Caco-2 (cell line): Measurements from ENCODE around the gene HPN. TPM values are rescaled to one million over a fixed set of nuclear protein-coding genes. Genes with fewer than 3 reads are reported as not detected.

Experiments
- BruUV-seq: library from RNA; stranded (reverse); fragments of 400-500 nt; replicated peaks from 2 replicates; lab custom pipeline; 2021; lab: Mats Ljungman, UMichigan
- CTCF ChIA-PET: fragments of 300-600 bp; sonication (Branson Sonifier 250); formaldehyde crosslinking; loops from one replicate; lab custom pipeline; 2022; ENCODE audit warnings: antibody characterized with exemption; lab: Charles Lee
- POLR2A ChIA-PET: fragments of 300-600 bp; sonication (Branson Sonifier 250); formaldehyde crosslinking; loops from one replicate; lab custom pipeline; 2022; ENCODE audit warnings: antibody characterized with exemption; lab: Charles Lee
- DNase-seq, 2 experiments: peaks; one replicate each; pipeline versions ENCODE4 v3.0.0 to v3.0.0-alpha.2; 2020 to 2022
- H3K27me3 ChIP-seq: replicated peaks from 2 replicates; pipeline ENCODE4 v1.6.0; 2011; ENCODE audit warnings: low read length; ENCODE audit not compliant: control insufficient read depth, insufficient read depth
- H3K36me3 ChIP-seq: 2 replicates; pipeline ENCODE4 v1.5.1; 2011; ENCODE audit warnings: low read length; ENCODE audit not compliant: control insufficient read depth, insufficient read depth
- H3K4me1 ChIP-seq: fragments of 250-450 bp; sonication (Bioruptor Pico); 2 replicates; pipeline ENCODE4 v1.5.1; 2020; ENCODE audit warnings: mild to moderate bottlenecking
- H3K4me3 ChIP-seq: 2 replicates; pipeline ENCODE4 v1.5.1; 2011; ENCODE audit warnings: low read depth, mild to moderate bottlenecking, control low read depth, low read length
- H3K9me3 ChIP-seq: fragments of 250-450 bp; sonication (Bioruptor Pico); 2 replicates; pipeline ENCODE4 v1.5.1; 2020; ENCODE audit warnings: mild to moderate bottlenecking, moderate library complexity
- H3K27ac Mint-ChIP-seq: one replicate; pipeline ENCODE4 v1.8.0; 2022; ENCODE audit warnings: mixed read lengths; ENCODE audit not compliant: unreplicated experiment
- H3K27me3 Mint-ChIP-seq: one replicate; pipeline ENCODE4 v1.8.0; 2022; ENCODE audit warnings: mixed read lengths; ENCODE audit not compliant: insufficient read depth, unreplicated experiment
- H3K36me3 Mint-ChIP-seq: one replicate; pipeline ENCODE4 v1.8.0; 2022; ENCODE audit warnings: mild to moderate bottlenecking, mixed read lengths; ENCODE audit not compliant: insufficient read depth, unreplicated experiment
- H3K4me1 Mint-ChIP-seq: one replicate; pipeline ENCODE4 v1.8.0; 2022; ENCODE audit warnings: low read depth, mixed read lengths; ENCODE audit not compliant: unreplicated experiment
- H3K4me3 Mint-ChIP-seq: one replicate; pipeline ENCODE4 v1.8.0; 2022; ENCODE audit warnings: mild to moderate bottlenecking, moderate library complexity, mixed read lengths; ENCODE audit not compliant: unreplicated experiment
- H3K9me3 Mint-ChIP-seq: one replicate; pipeline ENCODE4 v1.8.0; 2022; ENCODE audit warnings: mixed read lengths; ENCODE audit not compliant: unreplicated experiment
- CTCF ChIP-seq, 2 experiments: fragments of 200-600 bp in 1 of 2; IDR thresholded peaks; 1 replicate in 1 of 2; 2 replicates in 1 of 2; pipeline versions ENCODE4 v1.5.1 to v1.8.0; 2011 to 2022; ENCODE audit warnings: antibody characterized with exemption in 1 of 2, control low read depth in 1 of 2, inconsistent platforms in 1 of 2, low read depth in 1 of 2, low read length in 1 of 2, mild to moderate bottlenecking in 1 of 2, moderate library complexity in 1 of 2; ENCODE audit not compliant: insufficient read depth in 1 of 2, severe bottlenecking in 1 of 2, unreplicated experiment in 1 of 2
- intact Hi-C: fragments of 100-400 bp; cut with micrococcal nuclease; formaldehyde crosslinking; loops from one replicate; pipeline ENCODE4 v1.10.0; 2022; ENCODE audit not compliant: unreplicated experiment
- total RNA-seq: library from RNA; stranded (reverse); gene quantifications from 2 replicates; pipeline ENCODE4 v1.2.3, GENCODE V29; 2022

The HPN gene
- total RNA-seq, 1 experiment from 2014 or later = 20.8 TPM

DNA sequence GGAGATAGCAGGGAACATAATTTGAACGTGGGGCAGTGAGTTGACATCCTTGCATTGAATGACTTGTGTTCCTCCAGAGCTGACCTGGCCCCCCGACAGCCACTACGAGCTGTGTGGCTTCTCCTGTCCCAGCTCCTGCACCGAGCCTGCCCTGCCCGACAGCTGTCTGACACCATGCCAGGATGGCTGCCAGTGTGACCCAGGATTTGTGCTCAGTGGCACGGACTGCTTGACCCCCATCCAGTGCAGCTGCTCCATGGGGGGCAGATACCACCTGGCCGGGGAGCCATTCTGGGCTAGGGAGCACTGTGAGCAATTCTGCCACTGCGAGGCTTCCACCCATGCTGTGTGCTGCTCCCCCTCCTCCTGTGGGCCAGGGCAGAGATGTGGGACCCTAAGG lies 44.9 kb downstream of the HPN start:
- TF ChIP-seq CTCF (IDR thresholded peaks at IDR 0.05; ENCODE audit: insufficient read depth in 1 of 2, low read depth in 1 of 2, low read length in 1 of 2, severe bottlenecking in 1 of 2, unreplicated experiment in 1 of 2) = no peak
- no peak overlapping the region for H3K4me3 Mint-ChIP-seq
- peaks cover 14% of the 10 kb centered on the region; the same call in 1 of the 2 replicates for H3K4me1 ChIP-seq
- intact Hi-C loops = no loop called here
- no peak overlapping the region for H3K27ac Mint-ChIP-seq
- H3K9me3 ChIP-seq = no peaks in the 10 kb centered on the region
- ChIA-PET POLR2A (no interaction called here), CTCF (no interaction called here)
- H3K36me3 ChIP-seq = no peaks in the 10 kb centered on the region
- no peak for DNase-seq
- peaks cover 14% of the 10 kb centered on the region for H3K4me1 Mint-ChIP-seq
- no TSS peak for BruUV-seq
- H3K27me3 ChIP-seq = no peaks in the 10 kb centered on the region
- no peaks in the 10 kb centered on the region for H3K27me3 Mint-ChIP-seq
- no peaks in the 10 kb centered on the region for H3K36me3 Mint-ChIP-seq
- H3K9me3 Mint-ChIP-seq = no peaks in the 10 kb centered on the region
- no peak overlapping the region for H3K4me3 ChIP-seq

GRCh38 chr19:35087393-35087792 lies 45.9 kb downstream of the HPN start:
- H3K9me3 ChIP-seq = no peaks in the 10 kb centered on the region
- CTCF ChIA-PET = interaction anchor here (0.6 kb wide), 2 partner anchors 55 to 67 kb away, joined by 3 to 4 read pairs; no protein-coding TSS in a partner anchor
- H3K4me3 ChIP-seq = no peak overlapping the region
- no peaks in the 10 kb centered on the region for H3K36me3 ChIP-seq
- BruUV-seq = no TSS peak
- no peaks in the 10 kb centered on the region for H3K27me3 Mint-ChIP-seq
- H3K4me3 Mint-ChIP-seq = no peak overlapping the region
- no peaks in the 10 kb centered on the region for H3K9me3 Mint-ChIP-seq
- TF ChIP-seq CTCF (IDR thresholded peaks at IDR 0.05; ENCODE audit: insufficient read depth in 1 of 2, low read depth in 1 of 2, low read length in 1 of 2, severe bottlenecking in 1 of 2, unreplicated experiment in 1 of 2) = no peak
- no peaks in the 10 kb centered on the region for H3K36me3 Mint-ChIP-seq
- H3K27ac Mint-ChIP-seq = no peak overlapping the region
- no peaks in the 10 kb centered on the region for H3K27me3 ChIP-seq
- POLR2A ChIA-PET = no interaction called here
- intact Hi-C loops = no loop called here
- H3K4me1 ChIP-seq = peaks cover 20% of the 10 kb centered on the region
- peaks cover 14% of the 10 kb centered on the region for H3K4me1 Mint-ChIP-seq
- DNase-seq = no peak

- POLR2A ChIA-PET = no interaction called here
- no peaks in the 10 kb centered on the region for H3K27me3 Mint-ChIP-seq
- Histone ChIP-seq H3K9me3 (no peaks in the 10 kb centered on the region), H3K4me1 (peaks cover 29% of the 10 kb centered on the region), H3K4me3 (no peak overlapping the region), H3K27me3 (no peaks in the 10 kb centered on the region), H3K36me3 (no peaks in the 10 kb centered on the region)
- no peaks in the 10 kb centered on the region for H3K36me3 Mint-ChIP-seq
- DNase-seq = no peak
- peaks cover 14% of the 10 kb centered on the region for H3K4me1 Mint-ChIP-seq
- no peak for TF ChIP-seq CTCF (IDR thresholded peaks at IDR 0.05; ENCODE audit: insufficient read depth in 1 of 2, low read depth in 1 of 2, low read length in 1 of 2, severe bottlenecking in 1 of 2, unreplicated experiment in 1 of 2)
- H3K4me3 Mint-ChIP-seq = no peak overlapping the region
- BruUV-seq = no TSS peak
- CTCF ChIA-PET = no interaction called here
- H3K27ac Mint-ChIP-seq = no peak overlapping the region
- H3K9me3 Mint-ChIP-seq = no peaks in the 10 kb centered on the region
- intact Hi-C loops = loop anchor here (2.0 kb wide), 1 partner anchor 22 kb away; no protein-coding TSS in a partner anchor
These were observed 46.8 kb downstream of the HPN start for GRCh38 chr19:35088131-35088913.
